WTC11 (cell line): Measurements from ENCODE around the gene ITGAV. TPM values are rescaled to one million over a fixed set of nuclear protein-coding genes. Genes with fewer than 3 reads are reported as not detected.

ENCODE experiments used
- ATAC-seq: fragments of 200-7000 bp; cut with Tn5 transposase; 2 replicates; pipeline ENCODE4 v1.10.0; 2021; ENCODE audit warnings: mild to moderate bottlenecking, moderate library complexity
- CTCF ChIA-PET: fragments of 300-600 bp; sonication (Branson Sonifier 250); formaldehyde crosslinking; loops from one replicate; lab custom pipeline; 2021; ENCODE audit warnings: antibody characterized with exemption; lab: Charles Lee
- POLR2A ChIA-PET: fragments of 350-600 bp; sonication (Branson Sonifier 250); formaldehyde crosslinking; loops from one replicate; lab custom pipeline; 2021; ENCODE audit warnings: antibody characterized with exemption; lab: Charles Lee
- DNase-seq: peaks from one replicate; pipeline ENCODE4 v3.0.0; 2021; ENCODE audit warnings: low spot score
- H3K27ac Mint-ChIP-seq: 2 replicates; pipeline ENCODE4 v1.8.0; 2021; ENCODE audit warnings: mixed read lengths
- H3K27me3 Mint-ChIP-seq: 2 replicates; pipeline ENCODE4 v1.8.0; 2021; ENCODE audit warnings: low read depth, mild to moderate bottlenecking, moderate library complexity, mixed read lengths
- H3K36me3 Mint-ChIP-seq: 2 replicates; pipeline ENCODE4 v1.8.0; 2021; ENCODE audit warnings: mixed read lengths
- H3K4me1 Mint-ChIP-seq: 2 replicates; pipeline ENCODE4 v1.8.0; 2022; ENCODE audit warnings: mixed read lengths
- H3K4me3 Mint-ChIP-seq: 2 replicates; pipeline ENCODE4 v1.8.0; 2021; ENCODE audit warnings: mild to moderate bottlenecking, moderate library complexity, mixed read lengths
- H3K9me3 Mint-ChIP-seq: 2 replicates; pipeline ENCODE4 v1.8.0; 2021; ENCODE audit warnings: mixed read lengths
- ATF6 ChIP-seq: sonication (generic); formaldehyde crosslinking; IDR thresholded peaks from 2 replicates; pipeline ENCODE4 v1.8.1; 2023; ENCODE audit warnings: mild to moderate bottlenecking, missing genetic modification reagents
- E2F4 ChIP-seq: sonication (generic); formaldehyde crosslinking; IDR thresholded peaks from 2 replicates; pipeline ENCODE4 v1.8.1; 2022; ENCODE audit warnings: low read depth, mild to moderate bottlenecking, moderate library complexity, missing genetic modification reagents, borderline replicate concordance
- ELF4 ChIP-seq: sonication (generic); formaldehyde crosslinking; IDR thresholded peaks from 2 replicates; pipeline ENCODE4 v1.8.1; 2022; ENCODE audit warnings: low read depth, mild to moderate bottlenecking, moderate library complexity, missing genetic modification reagents
- FOXP4 ChIP-seq: sonication (generic); formaldehyde crosslinking; IDR thresholded peaks from 2 replicates; pipeline ENCODE4 v1.8.0; 2022; ENCODE audit warnings: mild to moderate bottlenecking, missing genetic modification reagents
- NFATC4 ChIP-seq: fragments of 250-450 bp; sonication (Bioruptor Pico); IDR thresholded peaks from 2 replicates; pipeline ENCODE4 v1.9.0; 2021; ENCODE audit warnings: mild to moderate bottlenecking
- NFYB ChIP-seq: sonication (generic); formaldehyde crosslinking; conservative IDR thresholded peaks from 2 replicates; pipeline ENCODE4 v1.8.0; 2022; ENCODE audit warnings: low read depth, missing genetic modification reagents
- NR3C1 ChIP-seq: sonication (generic); formaldehyde crosslinking; conservative IDR thresholded peaks from 2 replicates; pipeline ENCODE4 v1.8.1; 2023; ENCODE audit warnings: low read depth, mild to moderate bottlenecking, missing genetic modification reagents
- OVOL2 ChIP-seq: fragments of 250-450 bp; sonication (Bioruptor Pico); IDR thresholded peaks from 2 replicates; pipeline ENCODE4 v1.9.0; 2021; ENCODE audit warnings: mild to moderate bottlenecking, borderline replicate concordance
- RELA ChIP-seq: sonication (generic); formaldehyde crosslinking; IDR thresholded peaks from 2 replicates; pipeline ENCODE4 v1.8.1; 2022; ENCODE audit warnings: missing genetic modification reagents, mild to moderate bottlenecking, borderline replicate concordance
- SMAD4 ChIP-seq: sonication (generic); formaldehyde crosslinking; IDR thresholded peaks from 2 replicates; pipeline ENCODE4 v1.8.0; 2022; ENCODE audit warnings: mild to moderate bottlenecking, missing genetic modification reagents
- ZNF232 ChIP-seq: sonication (generic); formaldehyde crosslinking; IDR thresholded peaks from 2 replicates; pipeline ENCODE4 v1.8.0; 2022; ENCODE audit warnings: mild to moderate bottlenecking, missing genetic modification reagents
- ZNF263 ChIP-seq: sonication (generic); formaldehyde crosslinking; IDR thresholded peaks from 2 replicates; pipeline ENCODE4 v1.8.1; 2022; ENCODE audit warnings: low read depth, mild to moderate bottlenecking, moderate library complexity, missing genetic modification reagents
- ZNF416 ChIP-seq: fragments of 250-450 bp; sonication (Bioruptor Pico); IDR thresholded peaks from 2 replicates; pipeline ENCODE4 v1.9.0; 2021; ENCODE audit warnings: mild to moderate bottlenecking, inconsistent platforms
- ZNF423 ChIP-seq: fragments of 250-450 bp; sonication (Bioruptor Pico); IDR thresholded peaks from 2 replicates; pipeline ENCODE4 v2.1.2; 2022; ENCODE audit warnings: mild to moderate bottlenecking, moderate library complexity
- total RNA-seq: library from RNA; stranded (reverse); gene quantifications from 3 replicates; pipeline ENCODE4 v1.2.3, GENCODE V29; 2021
- TF ChIP-seq, protein P1 (sequence below): sonication (generic); formaldehyde crosslinking; IDR thresholded peaks from 2 replicates; pipeline ENCODE4 v1.8.0; 2022; ENCODE audit warnings: missing genetic modification reagents
- TF ChIP-seq, protein P2 (sequence below): sonication (generic); formaldehyde crosslinking; IDR thresholded peaks from 2 replicates; pipeline ENCODE4 v1.8.1; 2023; ENCODE audit warnings: mild to moderate bottlenecking, moderate library complexity, missing genetic modification reagents
- TF ChIP-seq, protein P3 (sequence below): sonication (generic); formaldehyde crosslinking; IDR thresholded peaks from 2 replicates; pipeline ENCODE4 v1.8.0; 2022; ENCODE audit warnings: mild to moderate bottlenecking, missing genetic modification reagents

ITGAV gene
- total RNA-seq, 1 experiment from 2014 or later = 30.0 TPM

- no peak for DNase-seq
- POLR2A ChIA-PET = no interaction called here
- no peak overlapping the region for H3K4me3 Mint-ChIP-seq
- H3K27ac Mint-ChIP-seq = no peak overlapping the region
- no peaks in the 10 kb centered on the region for H3K9me3 Mint-ChIP-seq
- TF ChIP-seq, protein P1, sequence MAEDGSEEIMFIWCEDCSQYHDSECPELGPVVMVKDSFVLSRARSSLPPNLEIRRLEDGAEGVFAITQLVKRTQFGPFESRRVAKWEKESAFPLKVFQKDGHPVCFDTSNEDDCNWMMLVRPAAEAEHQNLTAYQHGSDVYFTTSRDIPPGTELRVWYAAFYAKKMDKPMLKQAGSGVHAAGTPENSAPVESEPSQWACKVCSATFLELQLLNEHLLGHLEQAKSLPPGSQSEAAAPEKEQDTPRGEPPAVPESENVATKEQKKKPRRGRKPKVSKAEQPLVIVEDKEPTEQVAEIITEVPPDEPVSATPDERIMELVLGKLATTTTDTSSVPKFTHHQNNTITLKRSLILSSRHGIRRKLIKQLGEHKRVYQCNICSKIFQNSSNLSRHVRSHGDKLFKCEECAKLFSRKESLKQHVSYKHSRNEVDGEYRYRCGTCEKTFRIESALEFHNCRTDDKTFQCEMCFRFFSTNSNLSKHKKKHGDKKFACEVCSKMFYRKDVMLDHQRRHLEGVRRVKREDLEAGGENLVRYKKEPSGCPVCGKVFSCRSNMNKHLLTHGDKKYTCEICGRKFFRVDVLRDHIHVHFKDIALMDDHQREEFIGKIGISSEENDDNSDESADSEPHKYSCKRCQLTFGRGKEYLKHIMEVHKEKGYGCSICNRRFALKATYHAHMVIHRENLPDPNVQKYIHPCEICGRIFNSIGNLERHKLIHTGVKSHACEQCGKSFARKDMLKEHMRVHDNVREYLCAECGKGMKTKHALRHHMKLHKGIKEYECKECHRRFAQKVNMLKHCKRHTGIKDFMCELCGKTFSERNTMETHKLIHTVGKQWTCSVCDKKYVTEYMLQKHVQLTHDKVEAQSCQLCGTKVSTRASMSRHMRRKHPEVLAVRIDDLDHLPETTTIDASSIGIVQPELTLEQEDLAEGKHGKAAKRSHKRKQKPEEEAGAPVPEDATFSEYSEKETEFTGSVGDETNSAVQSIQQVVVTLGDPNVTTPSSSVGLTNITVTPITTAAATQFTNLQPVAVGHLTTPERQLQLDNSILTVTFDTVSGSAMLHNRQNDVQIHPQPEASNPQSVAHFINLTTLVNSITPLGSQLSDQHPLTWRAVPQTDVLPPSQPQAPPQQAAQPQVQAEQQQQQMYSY (CRISPR knock-in tag) = no peak
- TF ChIP-seq NFYB (CRISPR knock-in tag) (no peak), ZNF416 (no peak), E2F4 (CRISPR knock-in tag) (no peak), OVOL2 (CRISPR knock-in tag) (no peak), ZNF232 (no peak), RELA (no peak), FOXP4 (CRISPR knock-in tag) (no peak), SMAD4 (CRISPR knock-in tag) (no peak), ZNF263 (no peak), ATF6 (no peak), ELF4 (CRISPR knock-in tag) (no peak)
- TF ChIP-seq, protein P2, sequence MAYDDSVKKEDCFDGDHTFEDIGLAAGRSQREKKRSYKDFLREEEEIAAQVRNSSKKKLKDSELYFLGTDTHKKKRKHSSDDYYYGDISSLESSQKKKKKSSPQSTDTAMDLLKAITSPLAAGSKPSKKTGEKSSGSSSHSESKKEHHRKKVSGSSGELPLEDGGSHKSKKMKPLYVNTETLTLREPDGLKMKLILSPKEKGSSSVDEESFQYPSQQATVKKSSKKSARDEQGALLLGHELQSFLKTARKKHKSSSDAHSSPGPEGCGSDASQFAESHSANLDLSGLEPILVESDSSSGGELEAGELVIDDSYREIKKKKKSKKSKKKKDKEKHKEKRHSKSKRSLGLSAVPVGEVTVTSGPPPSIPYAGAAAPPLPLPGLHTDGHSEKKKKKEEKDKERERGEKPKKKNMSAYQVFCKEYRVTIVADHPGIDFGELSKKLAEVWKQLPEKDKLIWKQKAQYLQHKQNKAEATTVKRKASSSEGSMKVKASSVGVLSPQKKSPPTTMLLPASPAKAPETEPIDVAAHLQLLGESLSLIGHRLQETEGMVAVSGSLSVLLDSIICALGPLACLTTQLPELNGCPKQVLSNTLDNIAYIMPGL (CRISPR knock-in tag) = no peak
- TF ChIP-seq, protein P3, sequence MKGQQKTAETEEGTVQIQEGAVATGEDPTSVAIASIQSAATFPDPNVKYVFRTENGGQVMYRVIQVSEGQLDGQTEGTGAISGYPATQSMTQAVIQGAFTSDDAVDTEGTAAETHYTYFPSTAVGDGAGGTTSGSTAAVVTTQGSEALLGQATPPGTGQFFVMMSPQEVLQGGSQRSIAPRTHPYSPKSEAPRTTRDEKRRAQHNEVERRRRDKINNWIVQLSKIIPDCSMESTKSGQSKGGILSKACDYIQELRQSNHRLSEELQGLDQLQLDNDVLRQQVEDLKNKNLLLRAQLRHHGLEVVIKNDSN (CRISPR knock-in tag) = no peak
- no peaks in the 10 kb centered on the region for H3K36me3 Mint-ChIP-seq
- H3K4me1 Mint-ChIP-seq = no peaks in the 10 kb centered on the region
- ATAC-seq = no peak
- CTCF ChIA-PET = no interaction called here
- no peaks in the 10 kb centered on the region for H3K27me3 Mint-ChIP-seq
Observed at GRCh38 chr2:186618696-186619095, 28.8 kb downstream of the ITGAV start.

- Mint-ChIP-seq H3K9me3 (no peaks in the 10 kb centered on the region), H3K27me3 (no peaks in the 10 kb centered on the region), H3K36me3 (peaks cover 2% of the 10 kb centered on the region; the same call in 1 of the 2 replicates), H3K27ac (peak overlapping the region; percentile 24; the same call in 1 of the 2 replicates), H3K4me1 (peaks cover 1% of the 10 kb centered on the region), H3K4me3 (no peak overlapping the region)
- CTCF ChIA-PET = no interaction called here
- POLR2A ChIA-PET = no interaction called here
- DNase-seq = no peak
- no peak for ATAC-seq
- TF ChIP-seq NFATC4 (CRISPR knock-in tag) (no peak), ZNF423 (CRISPR knock-in tag) (no peak), NR3C1 (CRISPR knock-in tag) (no peak), ZNF263 (no peak)
- TF ChIP-seq, protein P1 (CRISPR knock-in tag) = no peak
Observed at GRCh38 chr2:186623084-186623483, 33.2 kb downstream of the ITGAV start.
